Tibial nerve (tissue), 4 donors: ENCODE measurements around the gene CCNE1.

Source experiments
- EP300 ChIP-seq, 2 donors: sonication (generic); formaldehyde crosslinking; IDR thresholded peaks; one replicate each; pipeline ENCODE4 v1.6.1; 2017; ENCODE audit warnings: antibody characterized with exemption in 2 of 2, mild to moderate bottlenecking in 1 of 2
- POLR2A ChIP-seq, 2 donors: fragments of 450-650 bp; IDR thresholded peaks; one replicate each; pipeline ENCODE4 v1.6.1; 2017; ENCODE audit warnings: antibody characterized with exemption in 2 of 2, mild to moderate bottlenecking in 2 of 2, moderate library complexity in 2 of 2
- TF ChIP-seq, protein P1 (sequence below), 5 experiments: fragments of 200-600 bp in 3 of 5; fragments of 450-650 bp in 2 of 5; sonication (generic) in 3 of 5; IDR thresholded peaks; one replicate each; pipeline ENCODE4 v1.5.1; 2016 to 2019; ENCODE audit warnings: antibody characterized with exemption in 5 of 5, mild to moderate bottlenecking in 3 of 5, moderate library complexity in 2 of 5

DNA sequence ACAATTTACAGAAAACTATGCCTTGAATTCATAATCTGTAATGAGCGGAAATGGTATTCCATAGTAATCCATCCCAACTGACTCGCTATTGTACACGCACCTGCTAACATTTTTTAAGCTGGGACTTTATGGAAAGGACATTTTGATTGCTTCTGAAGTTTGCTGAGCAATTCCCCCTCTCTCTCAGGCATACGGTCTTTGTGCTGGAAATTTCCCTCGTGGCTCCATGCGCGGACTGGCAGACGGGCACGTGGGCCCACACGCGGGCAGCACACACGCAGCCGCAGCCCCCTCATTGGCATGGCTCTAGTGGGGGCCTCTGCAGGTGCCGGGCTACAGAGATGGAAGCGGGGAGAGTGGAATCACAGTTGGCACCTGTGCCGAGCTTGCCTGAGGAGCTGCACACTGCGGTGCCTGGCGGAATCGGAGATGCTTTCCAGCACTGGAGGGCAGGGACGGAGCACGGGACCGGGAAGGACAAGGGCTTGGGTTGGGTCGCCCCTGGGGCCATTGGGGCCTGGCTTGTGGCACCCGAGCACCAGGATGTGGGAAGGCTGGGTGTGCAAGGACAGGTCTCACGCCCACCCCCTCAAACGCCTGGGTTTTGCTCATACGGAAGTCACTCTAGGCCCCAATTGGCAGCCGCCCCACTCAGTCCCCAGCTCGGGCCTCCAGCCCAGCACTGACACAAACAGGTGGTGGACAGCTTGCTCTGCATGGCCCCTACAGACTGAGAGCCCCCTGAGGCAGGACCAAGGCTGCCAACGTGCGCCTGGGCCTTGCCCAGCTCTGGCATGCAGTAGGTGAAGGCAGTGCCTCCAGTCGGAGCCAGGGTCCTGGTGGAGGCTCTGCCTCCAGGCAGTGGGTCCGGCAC is 30.2 kb upstream of the CCNE1 start:
- TF ChIP-seq, protein P1, sequence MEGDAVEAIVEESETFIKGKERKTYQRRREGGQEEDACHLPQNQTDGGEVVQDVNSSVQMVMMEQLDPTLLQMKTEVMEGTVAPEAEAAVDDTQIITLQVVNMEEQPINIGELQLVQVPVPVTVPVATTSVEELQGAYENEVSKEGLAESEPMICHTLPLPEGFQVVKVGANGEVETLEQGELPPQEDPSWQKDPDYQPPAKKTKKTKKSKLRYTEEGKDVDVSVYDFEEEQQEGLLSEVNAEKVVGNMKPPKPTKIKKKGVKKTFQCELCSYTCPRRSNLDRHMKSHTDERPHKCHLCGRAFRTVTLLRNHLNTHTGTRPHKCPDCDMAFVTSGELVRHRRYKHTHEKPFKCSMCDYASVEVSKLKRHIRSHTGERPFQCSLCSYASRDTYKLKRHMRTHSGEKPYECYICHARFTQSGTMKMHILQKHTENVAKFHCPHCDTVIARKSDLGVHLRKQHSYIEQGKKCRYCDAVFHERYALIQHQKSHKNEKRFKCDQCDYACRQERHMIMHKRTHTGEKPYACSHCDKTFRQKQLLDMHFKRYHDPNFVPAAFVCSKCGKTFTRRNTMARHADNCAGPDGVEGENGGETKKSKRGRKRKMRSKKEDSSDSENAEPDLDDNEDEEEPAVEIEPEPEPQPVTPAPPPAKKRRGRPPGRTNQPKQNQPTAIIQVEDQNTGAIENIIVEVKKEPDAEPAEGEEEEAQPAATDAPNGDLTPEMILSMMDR (IDR thresholded peaks at IDR 0.05): no peak
- TF ChIP-seq POLR2A (IDR thresholded peaks at IDR 0.05) (no peak), EP300 (IDR thresholded peaks at IDR 0.05) (no peak)
